Gastroesophageal sphincter (tissue), 4 donors: ENCODE results near the gene HTRA3. TPM values are rescaled to one million over a fixed set of nuclear protein-coding genes. Genes with fewer than 3 reads are reported as not detected.

ENCODE experiments used
- ATAC-seq: fragments of 150-250 bp; one replicate; pipeline ENCODE4 v1.9.1; 2016; ENCODE audit warnings: mild to moderate bottlenecking, moderate library complexity
- H3K27ac ChIP-seq, 4 donors: fragments of 200-600 bp; sonication (generic) in 3 of 4; 1 replicate in 3 of 4; 2 replicates in 1 of 4; pipeline ENCODE4 v1.5.1; 2016 to 2019
- H3K27me3 ChIP-seq: fragments of 200-600 bp; sonication (generic); one replicate; pipeline ENCODE4 v1.5.1; 2019
- H3K36me3 ChIP-seq, 2 donors: fragments of 200-600 bp; sonication (generic); one replicate each; pipeline ENCODE4 v1.5.1; 2019; ENCODE audit warnings: control low read depth in 1 of 2
- H3K4me1 ChIP-seq, 3 donors: fragments of 200-600 bp; sonication (generic); 1 replicate in 2 of 3; 2 replicates in 1 of 3; pipeline ENCODE4 v1.5.1; 2016 to 2019; ENCODE audit warnings: control low read depth in 2 of 3
- H3K4me3 ChIP-seq, 2 donors: fragments of 200-600 bp; sonication (generic); one replicate each; pipeline ENCODE4 v1.5.1; 2019; ENCODE audit warnings: mild to moderate bottlenecking in 1 of 2, moderate library complexity in 1 of 2
- H3K9me3 ChIP-seq, 3 donors: fragments of 200-600 bp; sonication (generic); one replicate each; pipeline ENCODE4 v1.5.1; 2017 to 2019; ENCODE audit warnings: control low read depth in 2 of 3
- CTCF ChIP-seq, 4 experiments: fragments of 200-600 bp in 2 of 4; fragments of 450-650 bp in 2 of 4; sonication (generic) in 1 of 4; IDR thresholded peaks; one replicate each; pipeline ENCODE4 v1.5.1; 2017 to 2019; ENCODE audit warnings: antibody characterized with exemption in 4 of 4, mild to moderate bottlenecking in 2 of 4, moderate library complexity in 2 of 4
- EP300 ChIP-seq: sonication (generic); formaldehyde crosslinking; IDR thresholded peaks from one replicate; pipeline ENCODE4 v1.6.1; 2017; ENCODE audit warnings: antibody characterized with exemption, mild to moderate bottlenecking
- POLR2A ChIP-seq, 2 donors: fragments of 450-650 bp; IDR thresholded peaks; one replicate each; pipeline ENCODE4 v1.6.1; 2017; ENCODE audit warnings: antibody characterized with exemption in 2 of 2, mild to moderate bottlenecking in 2 of 2, moderate library complexity in 1 of 2
- POLR2AphosphoS5 ChIP-seq: sonication (generic); formaldehyde crosslinking; IDR thresholded peaks from one replicate; pipeline ENCODE4 v1.6.1; 2017; ENCODE audit warnings: antibody characterized with exemption
- WGBS, 2 donors: methylation state at CpG; one replicate each; pipeline ENCODE4 v1.1.5; 2018; ENCODE audit warnings: low coverage in 1 of 2; 5-methylcytosine and 5-hydroxymethylcytosine counted together
- total RNA-seq, 4 donors: library from RNA; depleted of rRNA; stranded (reverse); fragments of >200 nt; gene quantifications; one replicate each; pipeline ENCODE4 v1.1.0, GENCODE V29; 2016

HTRA3 gene
- total RNA-seq, 4 donors from 2014 or later: 30.2 to 80.5 (median 59.9) TPM

- Histone ChIP-seq H3K27me3 (no peaks in the 10 kb centered on the region), H3K27ac (no peak overlapping the region), H3K4me1 (peaks cover 0 to 13% (median 6%) of the 10 kb centered on the region in 3 donors), H3K36me3 (no peaks in the 10 kb centered on the region), H3K9me3 (no peaks in the 10 kb centered on the region), H3K4me3 (no peak overlapping the region)
- no peak for ATAC-seq
- WGBS, 2 donors: 80% methylated on average over 1 of the region's 18 CpGs; no CpG with 5 or more reads in 1 of the 2 donors
- no peak for TF ChIP-seq EP300
- no peak for TF ChIP-seq CTCF (IDR thresholded peaks at IDR 0.05)
- TF ChIP-seq POLR2A (IDR thresholded peaks at IDR 0.05): no peak
- no peak for TF ChIP-seq POLR2AphosphoS5
These were observed 25.4 kb upstream of the HTRA3 start for GRCh38 chr4:8244001-8244757.

GRCh38 chr4:8244931-8245460, 24.6 kb upstream of the HTRA3 start:
- no peak for TF ChIP-seq CTCF (IDR thresholded peaks at IDR 0.05)
- no peak for TF ChIP-seq EP300
- TF ChIP-seq POLR2A (IDR thresholded peaks at IDR 0.05): no peak
- no peak for TF ChIP-seq POLR2AphosphoS5

GRCh38 chr4:8245884-8246833, 23.4 kb upstream of the HTRA3 start:
- no peak for ATAC-seq
- TF ChIP-seq POLR2AphosphoS5: no peak
- TF ChIP-seq POLR2A (IDR thresholded peaks at IDR 0.05): no peak
- no peak for TF ChIP-seq CTCF (IDR thresholded peaks at IDR 0.05)
- no peak for TF ChIP-seq EP300
- Histone ChIP-seq H3K27me3 (no peaks in the 10 kb centered on the region), H3K27ac (peak overlapping the region in 2 of 4 donors; percentile 34 to 41), H3K4me1 (peaks cover 0 to 13% (median 6%) of the 10 kb centered on the region in 3 donors), H3K36me3 (no peaks in the 10 kb centered on the region), H3K4me3 (no peak overlapping the region), H3K9me3 (no peaks in the 10 kb centered on the region)
- WGBS, 2 donors: 89 to 94% methylated on average over 12 to 20 of the region's 31 CpGs

More at GRCh38 chr4:8244931-8245460, 24.6 kb upstream of the HTRA3 start:
- Histone ChIP-seq H3K36me3 (no peaks in the 10 kb centered on the region), H3K4me3 (no peak overlapping the region), H3K9me3 (no peaks in the 10 kb centered on the region), H3K27ac (no peak overlapping the region), H3K27me3 (no peaks in the 10 kb centered on the region), H3K4me1 (peaks cover 0 to 13% (median 6%) of the 10 kb centered on the region in 3 donors)
- no peak for ATAC-seq
- WGBS, 2 donors: 100% methylated on average over 1 of the region's 19 CpGs; no CpG with 5 or more reads in 1 of the 2 donors

- peak; percentile 85 for ATAC-seq
- Histone ChIP-seq H3K9me3 (no peaks in the 10 kb centered on the region), H3K27ac (peak overlapping the region in 3 of 4 donors; percentile 34 to 41 (median 38)), H3K4me3 (no peak overlapping the region), H3K4me1 (peaks cover 0 to 8% (median 5%) of the 10 kb centered on the region in 3 donors), H3K27me3 (no peaks in the 10 kb centered on the region), H3K36me3 (no peaks in the 10 kb centered on the region)
- TF ChIP-seq POLR2AphosphoS5: no peak
- TF ChIP-seq POLR2A (IDR thresholded peaks at IDR 0.05): no peak
- no peak for TF ChIP-seq CTCF (IDR thresholded peaks at IDR 0.05)
- no peak for TF ChIP-seq EP300
- no CpG with 5 or more reads among the region's 31 CpGs for WGBS, 2 donors
These were observed 22.3 kb upstream of the HTRA3 start for GRCh38 chr4:8247047-8247930.
